PC-9 (cell line): ENCODE data around the gene PHOSPHO2.

ENCODE experiments used
- EZH2 ChIP-seq: fragments of 200-600 bp; sonication (generic); IDR thresholded peaks from 2 replicates; pipeline ENCODE4 v1.8.0; 2017; ENCODE audit warnings: antibody characterized with exemption, low read depth
- TF ChIP-seq, protein P1 (sequence below): fragments of 200-600 bp; sonication (generic); conservative IDR thresholded peaks from 2 replicates; pipeline ENCODE4 v1.6.1; 2017; ENCODE audit warnings: mixed run types, antibody characterized with exemption, mild to moderate bottlenecking, moderate library complexity

DNA sequence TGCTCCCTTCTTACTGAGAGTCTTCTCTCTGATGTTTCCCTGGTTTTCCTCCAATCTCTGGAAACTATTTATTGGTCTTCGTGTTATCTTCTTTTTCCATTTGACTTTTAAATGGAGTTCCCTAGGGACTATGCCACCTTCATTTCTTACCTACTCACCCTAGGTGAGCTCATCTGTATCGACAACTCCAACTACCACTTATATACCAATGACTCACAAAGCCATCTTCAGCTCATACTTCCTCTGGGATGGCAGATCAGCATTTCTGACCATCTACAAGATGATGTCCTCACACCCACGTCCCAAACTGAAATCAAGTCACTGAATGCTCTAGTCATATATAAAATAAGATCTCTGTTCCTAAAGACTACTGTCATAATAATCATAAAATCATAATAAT is 40.6 kb upstream of the PHOSPHO2 start:
- TF ChIP-seq, protein P1, sequence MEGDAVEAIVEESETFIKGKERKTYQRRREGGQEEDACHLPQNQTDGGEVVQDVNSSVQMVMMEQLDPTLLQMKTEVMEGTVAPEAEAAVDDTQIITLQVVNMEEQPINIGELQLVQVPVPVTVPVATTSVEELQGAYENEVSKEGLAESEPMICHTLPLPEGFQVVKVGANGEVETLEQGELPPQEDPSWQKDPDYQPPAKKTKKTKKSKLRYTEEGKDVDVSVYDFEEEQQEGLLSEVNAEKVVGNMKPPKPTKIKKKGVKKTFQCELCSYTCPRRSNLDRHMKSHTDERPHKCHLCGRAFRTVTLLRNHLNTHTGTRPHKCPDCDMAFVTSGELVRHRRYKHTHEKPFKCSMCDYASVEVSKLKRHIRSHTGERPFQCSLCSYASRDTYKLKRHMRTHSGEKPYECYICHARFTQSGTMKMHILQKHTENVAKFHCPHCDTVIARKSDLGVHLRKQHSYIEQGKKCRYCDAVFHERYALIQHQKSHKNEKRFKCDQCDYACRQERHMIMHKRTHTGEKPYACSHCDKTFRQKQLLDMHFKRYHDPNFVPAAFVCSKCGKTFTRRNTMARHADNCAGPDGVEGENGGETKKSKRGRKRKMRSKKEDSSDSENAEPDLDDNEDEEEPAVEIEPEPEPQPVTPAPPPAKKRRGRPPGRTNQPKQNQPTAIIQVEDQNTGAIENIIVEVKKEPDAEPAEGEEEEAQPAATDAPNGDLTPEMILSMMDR: no peak
- TF ChIP-seq EZH2: no peak
